Measurements from ENCODE around the gene CRYBB3.

CRYBB3 gene

GRCh38 chr22:25199731-25200520 is at the start of gene CRYBB3:
Gene CRYBB3, plus strand, starts transcription at chr22:25199858. Its CDS starts 1,539 bp downstream, at chr22:25201397.
- H3K4me1 ChIP-seq (ENCODE audit: control insufficient read depth, insufficient read depth, low read length), result no peaks in the 10 kb centered on the region
- H3K36me3 ChIP-seq (ENCODE audit: control insufficient read depth, insufficient read depth, low read length), result peaks cover 7% of the 10 kb centered on the region
- no peaks in the 10 kb centered on the region for H3K9me3 ChIP-seq (ENCODE audit: control insufficient read depth, low read length)
- H3K27me3 ChIP-seq (ENCODE audit: control insufficient read depth, insufficient read depth, low read length), result no peaks in the 10 kb centered on the region
- no peak within 1 kb of the TSS for H3K4me3 ChIP-seq (ENCODE audit: low read length)
- no peak within 1 kb of the TSS for H3K9ac ChIP-seq (ENCODE audit: low read length)

DNA sequence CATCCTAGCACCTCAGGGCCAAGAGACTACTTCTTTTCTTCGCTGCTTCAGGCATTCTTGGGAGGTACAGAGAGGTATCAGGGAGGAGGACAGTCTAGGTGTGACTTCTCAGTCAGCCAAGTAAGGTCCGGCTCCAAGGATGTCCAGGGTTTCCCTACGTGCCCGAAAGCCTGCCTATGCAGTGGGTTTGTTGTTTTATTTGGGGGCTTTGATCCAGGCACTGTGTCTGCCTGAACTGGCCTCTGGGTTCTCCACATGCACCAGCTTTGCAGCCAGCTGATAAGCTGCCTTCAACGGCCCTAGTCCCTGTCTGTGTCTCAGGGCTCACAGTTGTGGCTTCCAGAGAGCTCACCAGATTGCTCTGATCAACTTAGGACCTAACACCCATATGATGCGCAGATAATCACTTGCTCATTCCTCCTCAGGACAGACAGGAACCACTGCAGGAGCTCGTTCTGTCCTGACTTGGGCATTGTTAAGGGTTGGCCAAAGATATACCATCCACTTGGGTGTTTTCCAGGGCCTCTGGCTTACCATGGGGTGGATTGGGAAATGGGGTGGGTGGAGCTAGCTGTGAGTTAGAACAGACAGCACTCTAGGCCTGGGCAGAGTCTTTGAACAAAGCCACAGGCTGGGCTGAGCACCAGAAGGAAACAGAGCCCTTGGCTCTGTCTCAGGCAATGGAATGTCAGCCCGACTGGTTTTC is 45.5 kb upstream of the CRYBB3 start:
- Histone ChIP-seq H3K36me3 (ENCODE audit: control insufficient read depth, insufficient read depth, low read length) (no peaks in the 10 kb centered on the region), H3K4me1 (ENCODE audit: control insufficient read depth, insufficient read depth, low read length) (peaks cover 21% of the 10 kb centered on the region), H3K9me3 (ENCODE audit: control insufficient read depth, low read length) (no peaks in the 10 kb centered on the region), H3K9ac (ENCODE audit: low read length) (no peak overlapping the region), H3K4me3 (ENCODE audit: low read length) (no peak overlapping the region), H3K27me3 (ENCODE audit: control insufficient read depth, insufficient read depth, low read length) (no peaks in the 10 kb centered on the region)

GRCh38 chr22:25154667-25154999 is 45.0 kb upstream of the CRYBB3 start:
- H3K9ac ChIP-seq (ENCODE audit: low read length), result no peak overlapping the region
- H3K9me3 ChIP-seq (ENCODE audit: control insufficient read depth, low read length), result no peaks in the 10 kb centered on the region
- no peaks in the 10 kb centered on the region for H3K27me3 ChIP-seq (ENCODE audit: control insufficient read depth, insufficient read depth, low read length)
- H3K4me1 ChIP-seq (ENCODE audit: control insufficient read depth, insufficient read depth, low read length), result peaks cover 25% of the 10 kb centered on the region
- H3K36me3 ChIP-seq (ENCODE audit: control insufficient read depth, insufficient read depth, low read length), result no peaks in the 10 kb centered on the region
- H3K4me3 ChIP-seq (ENCODE audit: low read length), result no peak overlapping the region

GRCh38 chr22:25156736-25157135 is 42.9 kb upstream of the CRYBB3 start:
- Histone ChIP-seq H3K9ac (ENCODE audit: low read length) (no peak overlapping the region), H3K36me3 (ENCODE audit: control insufficient read depth, insufficient read depth, low read length) (no peaks in the 10 kb centered on the region), H3K4me1 (ENCODE audit: control insufficient read depth, insufficient read depth, low read length) (peaks cover 30% of the 10 kb centered on the region), H3K4me3 (ENCODE audit: low read length) (no peak overlapping the region), H3K9me3 (ENCODE audit: control insufficient read depth, low read length) (no peaks in the 10 kb centered on the region), H3K27me3 (ENCODE audit: control insufficient read depth, insufficient read depth, low read length) (no peaks in the 10 kb centered on the region)

DNA sequence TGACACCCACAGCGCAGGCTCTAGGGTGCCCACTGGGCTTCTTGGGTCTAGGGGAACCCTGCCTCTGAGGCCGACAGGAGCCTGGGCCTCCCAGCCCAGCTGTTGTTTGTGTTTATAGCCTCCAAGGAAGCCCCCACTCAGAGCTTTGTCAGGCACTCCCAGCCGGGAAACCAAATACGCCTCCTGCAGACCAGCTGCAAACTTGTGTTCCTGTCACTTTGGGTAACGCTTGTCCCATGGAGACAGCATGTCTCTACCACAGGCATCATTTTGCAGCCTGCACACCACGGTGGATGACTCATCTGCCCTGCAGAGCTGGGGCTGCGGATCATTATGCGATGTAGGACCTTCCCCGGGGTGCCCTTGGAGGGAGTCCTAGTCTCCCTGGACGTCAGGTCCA is 40.6 kb upstream of the CRYBB3 start:
- H3K27me3 ChIP-seq (ENCODE audit: control insufficient read depth, insufficient read depth, low read length), result no peaks in the 10 kb centered on the region
- peaks cover 22% of the 10 kb centered on the region for H3K4me1 ChIP-seq (ENCODE audit: control insufficient read depth, insufficient read depth, low read length)
- H3K9ac ChIP-seq (ENCODE audit: low read length), result no peak overlapping the region
- H3K9me3 ChIP-seq (ENCODE audit: control insufficient read depth, low read length), result no peaks in the 10 kb centered on the region
- no peaks in the 10 kb centered on the region for H3K36me3 ChIP-seq (ENCODE audit: control insufficient read depth, insufficient read depth, low read length)
- H3K4me3 ChIP-seq (ENCODE audit: low read length), result no peak overlapping the region

DNA sequence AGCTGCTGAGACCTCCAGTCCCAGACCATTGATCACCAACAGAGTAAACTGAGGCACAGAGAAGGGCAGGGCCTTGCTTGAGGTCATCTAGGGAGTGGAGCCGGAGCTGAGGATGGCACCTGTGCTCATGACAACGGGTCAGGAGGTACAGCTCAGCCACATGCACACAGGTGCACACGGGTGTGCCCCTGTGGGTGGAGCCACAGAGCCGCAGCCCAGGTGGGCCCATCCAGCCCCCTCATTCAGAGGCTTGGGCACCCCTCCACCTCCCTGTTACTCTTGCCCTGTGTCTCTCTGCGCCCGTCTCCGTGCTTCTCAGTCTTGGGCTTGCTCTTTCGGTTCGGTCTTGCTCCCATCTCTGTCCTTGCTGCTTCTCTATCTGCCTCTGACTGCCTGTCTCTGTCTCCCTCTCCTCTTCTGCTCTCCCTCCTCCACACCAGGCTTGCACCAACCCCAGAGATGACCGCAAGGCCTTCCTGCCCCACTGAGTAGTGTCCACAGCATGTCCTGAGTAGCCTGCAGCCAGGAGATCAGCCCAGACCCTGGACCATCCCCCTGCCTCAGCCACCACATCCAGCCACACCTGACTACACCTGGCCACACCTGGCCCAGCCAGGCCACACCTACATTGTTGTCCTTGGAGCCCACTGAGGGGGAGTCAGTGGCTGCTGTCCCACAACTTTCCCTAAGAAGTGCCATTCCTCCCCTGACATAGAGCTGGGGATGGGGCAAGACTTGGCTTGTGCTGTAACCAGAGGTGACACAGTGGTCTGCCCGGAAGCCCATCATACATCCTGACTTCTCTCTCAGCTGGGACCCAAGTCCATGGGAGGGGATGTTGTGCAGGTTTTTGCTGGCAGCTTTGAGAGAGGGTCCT is 39.3 kb upstream of the CRYBB3 start:
- Histone ChIP-seq H3K36me3 (ENCODE audit: control insufficient read depth, insufficient read depth, low read length) (no peaks in the 10 kb centered on the region), H3K9ac (ENCODE audit: low read length) (no peak overlapping the region), H3K4me1 (ENCODE audit: control insufficient read depth, insufficient read depth, low read length) (peaks cover 15% of the 10 kb centered on the region), H3K4me3 (ENCODE audit: low read length) (no peak overlapping the region), H3K9me3 (ENCODE audit: control insufficient read depth, low read length) (no peaks in the 10 kb centered on the region), H3K27me3 (ENCODE audit: control insufficient read depth, insufficient read depth, low read length) (no peaks in the 10 kb centered on the region)

DNA sequence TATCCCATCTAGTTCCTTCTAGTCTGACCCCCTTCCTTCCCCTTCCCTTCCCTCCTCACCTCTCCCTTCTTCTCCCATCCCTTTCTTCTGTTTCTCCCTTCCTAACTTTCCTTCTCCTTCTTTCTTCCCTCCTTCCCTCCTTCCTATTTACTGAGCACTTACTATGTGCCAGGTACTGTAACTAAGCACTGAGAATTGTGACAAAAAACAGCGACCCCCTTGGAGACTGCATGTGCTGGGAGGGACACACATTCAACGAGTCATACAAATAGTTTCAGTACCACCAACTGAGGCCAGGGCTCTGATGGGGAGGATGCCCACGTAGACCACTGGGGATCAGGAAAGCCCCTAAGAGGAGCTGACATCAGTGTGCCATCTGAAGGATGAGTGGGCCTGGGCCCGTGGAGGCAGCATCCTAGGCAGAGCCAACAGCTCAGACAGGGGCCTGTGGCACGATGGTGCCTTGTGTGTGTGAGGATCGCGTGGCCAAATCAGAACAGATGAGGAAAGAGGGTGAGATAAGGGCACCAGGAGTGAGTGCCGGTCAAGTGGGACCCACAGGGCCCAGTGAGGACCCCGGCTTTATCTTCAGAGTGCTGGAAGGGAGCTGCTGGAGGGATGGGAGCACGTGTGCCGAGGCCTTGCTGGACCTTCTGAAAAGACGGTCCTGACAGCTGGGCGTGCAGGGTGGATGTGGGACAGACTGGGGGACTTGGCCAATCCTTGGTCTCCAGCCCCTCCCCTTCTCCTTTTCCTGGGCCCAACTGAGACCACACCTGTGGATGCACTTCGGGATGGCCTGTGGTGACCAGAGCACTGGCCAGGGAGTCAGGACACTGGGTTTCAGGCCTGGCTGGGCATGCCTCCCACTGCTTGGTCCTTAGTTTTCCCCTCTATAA is 38.4 kb upstream of the CRYBB3 start:
- H3K9me3 ChIP-seq (ENCODE audit: control insufficient read depth, low read length), result no peaks in the 10 kb centered on the region
- H3K4me1 ChIP-seq (ENCODE audit: control insufficient read depth, insufficient read depth, low read length), result peaks cover 16% of the 10 kb centered on the region
- no peaks in the 10 kb centered on the region for H3K27me3 ChIP-seq (ENCODE audit: control insufficient read depth, insufficient read depth, low read length)
- H3K9ac ChIP-seq (ENCODE audit: low read length), result no peak overlapping the region
- no peak overlapping the region for H3K4me3 ChIP-seq (ENCODE audit: low read length)
- H3K36me3 ChIP-seq (ENCODE audit: control insufficient read depth, insufficient read depth, low read length), result no peaks in the 10 kb centered on the region

GRCh38 chr22:25161916-25162530 is 37.6 kb upstream of the CRYBB3 start:
- H3K27me3 ChIP-seq (ENCODE audit: control insufficient read depth, insufficient read depth, low read length), result no peaks in the 10 kb centered on the region
- no peak overlapping the region for H3K4me3 ChIP-seq (ENCODE audit: low read length)
- H3K9ac ChIP-seq (ENCODE audit: low read length), result no peak overlapping the region
- no peaks in the 10 kb centered on the region for H3K9me3 ChIP-seq (ENCODE audit: control insufficient read depth, low read length)
- peaks cover 24% of the 10 kb centered on the region for H3K4me1 ChIP-seq (ENCODE audit: control insufficient read depth, insufficient read depth, low read length)
- no peaks in the 10 kb centered on the region for H3K36me3 ChIP-seq (ENCODE audit: control insufficient read depth, insufficient read depth, low read length)

DNA sequence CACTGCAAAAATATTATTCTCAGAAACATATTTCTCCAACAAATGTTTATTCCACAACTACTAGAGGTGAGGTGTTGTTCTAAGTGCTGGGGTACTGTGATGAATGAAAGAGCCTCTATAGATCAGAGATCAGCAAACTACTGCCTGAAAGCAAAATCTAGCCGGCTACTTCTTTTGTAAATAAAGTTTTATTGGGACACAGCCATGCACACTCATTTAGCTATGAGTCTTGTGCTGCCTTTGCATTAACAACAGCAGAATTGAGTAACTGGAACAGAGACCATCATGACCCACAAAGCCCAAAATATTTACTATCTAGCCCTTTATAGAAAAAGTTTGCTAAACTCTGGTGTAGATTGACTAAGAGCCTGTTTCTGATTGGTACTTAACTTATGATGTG is 37.1 kb upstream of the CRYBB3 start:
- Histone ChIP-seq H3K9me3 (ENCODE audit: control insufficient read depth, low read length) (no peaks in the 10 kb centered on the region), H3K4me3 (ENCODE audit: low read length) (no peak overlapping the region), H3K36me3 (ENCODE audit: control insufficient read depth, insufficient read depth, low read length) (no peaks in the 10 kb centered on the region), H3K4me1 (ENCODE audit: control insufficient read depth, insufficient read depth, low read length) (peaks cover 26% of the 10 kb centered on the region), H3K27me3 (ENCODE audit: control insufficient read depth, insufficient read depth, low read length) (no peaks in the 10 kb centered on the region), H3K9ac (ENCODE audit: low read length) (no peak overlapping the region)

DNA sequence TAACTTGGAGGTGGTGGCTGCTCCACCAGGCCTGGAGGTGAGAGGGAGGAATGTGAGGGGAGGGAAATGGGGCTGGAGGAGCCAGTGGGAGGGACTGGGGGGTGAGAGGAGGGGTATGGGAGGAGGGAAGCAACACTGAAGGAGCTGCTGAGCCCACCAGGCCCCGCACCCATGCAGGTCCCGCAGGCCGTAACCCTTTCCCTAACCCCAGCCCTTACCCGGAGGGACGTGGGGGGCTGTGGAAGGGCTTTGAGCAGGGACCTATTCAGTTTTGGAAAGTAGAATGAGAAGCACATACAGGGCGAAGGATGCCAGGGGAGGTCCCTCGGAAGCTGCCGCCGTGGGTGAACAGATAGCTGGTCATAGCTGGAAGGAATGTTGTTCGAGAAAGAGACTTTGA is 33.9 kb upstream of the CRYBB3 start:
- Histone ChIP-seq H3K36me3 (ENCODE audit: control insufficient read depth, insufficient read depth, low read length) (no peaks in the 10 kb centered on the region), H3K27me3 (ENCODE audit: control insufficient read depth, insufficient read depth, low read length) (no peaks in the 10 kb centered on the region), H3K4me3 (ENCODE audit: low read length) (no peak overlapping the region), H3K4me1 (ENCODE audit: control insufficient read depth, insufficient read depth, low read length) (peaks cover 17% of the 10 kb centered on the region), H3K9ac (ENCODE audit: low read length) (no peak overlapping the region), H3K9me3 (ENCODE audit: control insufficient read depth, low read length) (no peaks in the 10 kb centered on the region)

Data from mucosa of stomach (tissue), 1 donor.